Breast epithelium (tissue), 4 donors: ENCODE results near the gene CAPN11. TPM values are rescaled to one million over a fixed set of nuclear protein-coding genes. Genes with fewer than 3 reads are reported as not detected.

Experiments used
- DNase-seq, 2 donors: peaks; one replicate each; pipeline ENCODE4 v3.0.0-alpha.2; 2019; ENCODE audit warnings: low spot score in 2 of 2
- H3K27ac ChIP-seq, 2 donors: fragments of 200-600 bp; sonication (generic) in 1 of 2; one replicate each; pipeline ENCODE4 v1.5.1; 2016 to 2019; ENCODE audit warnings: mild to moderate bottlenecking in 1 of 2
- H3K27me3 ChIP-seq, 2 donors: fragments of 200-600 bp; sonication (generic) in 1 of 2; one replicate each; pipeline versions ENCODE4 v1.5.1 to v1.6.0; 2017 to 2019; ENCODE audit warnings: control low read depth in 1 of 2, mild to moderate bottlenecking in 1 of 2
- H3K36me3 ChIP-seq: fragments of 200-600 bp; one replicate; pipeline ENCODE4 v1.5.1; 2019
- H3K4me1 ChIP-seq, 2 donors: fragments of 200-600 bp; sonication (generic); one replicate each; pipeline ENCODE4 v1.5.1; 2016 to 2019; ENCODE audit warnings: control low read depth in 1 of 2
- H3K4me3 ChIP-seq, 3 donors: fragments of 200-600 bp; sonication (generic); 1 replicate in 2 of 3; 2 replicates in 1 of 3; pipeline ENCODE4 v1.5.1; 2016 to 2019; ENCODE audit warnings: mild to moderate bottlenecking in 3 of 3, moderate library complexity in 2 of 3
- H3K9me3 ChIP-seq, 2 donors: fragments of 200-600 bp; sonication (generic) in 1 of 2; one replicate each; pipeline ENCODE4 v1.5.1; 2016 to 2019; ENCODE audit warnings: control low read depth in 1 of 2
- POLR2A ChIP-seq: fragments of 450-650 bp; IDR thresholded peaks from one replicate; pipeline ENCODE4 v1.6.1; 2016; ENCODE audit warnings: antibody characterized with exemption, mild to moderate bottlenecking, moderate library complexity
- POLR2AphosphoS5 ChIP-seq, 3 donors: sonication (generic); formaldehyde crosslinking; IDR thresholded peaks; one replicate each; pipeline ENCODE4 v1.6.1; 2017; ENCODE audit warnings: antibody characterized with exemption in 3 of 3
- intact Hi-C: fragments of 100-400 bp; cut with DNase I; formaldehyde crosslinking; loops from one replicate; pipeline ENCODE4 v1.15.1; 2023; ENCODE audit warnings: low total_unique reads
- total RNA-seq, 3 donors: library from RNA; depleted of rRNA; stranded (reverse); fragments of >200 nt; gene quantifications; one replicate each; pipeline ENCODE4 v1.1.0, GENCODE V29; 2016
- TF ChIP-seq, protein P1 (sequence below), 3 donors: fragments of 450-650 bp; IDR thresholded peaks; one replicate each; pipeline ENCODE4 v1.5.1; 2016 to 2017; ENCODE audit warnings: antibody characterized with exemption in 3 of 3, mild to moderate bottlenecking in 3 of 3, moderate library complexity in 3 of 3

The CAPN11 gene
- total RNA-seq, 3 donors from 2014 or later, result 1.1 to 3.8 (median 2.9) TPM

GRCh38 chr6:44133003-44133931 lies 25.4 kb upstream of the CAPN11 start:
- no peak for TF ChIP-seq POLR2A
- TF ChIP-seq, protein P1, sequence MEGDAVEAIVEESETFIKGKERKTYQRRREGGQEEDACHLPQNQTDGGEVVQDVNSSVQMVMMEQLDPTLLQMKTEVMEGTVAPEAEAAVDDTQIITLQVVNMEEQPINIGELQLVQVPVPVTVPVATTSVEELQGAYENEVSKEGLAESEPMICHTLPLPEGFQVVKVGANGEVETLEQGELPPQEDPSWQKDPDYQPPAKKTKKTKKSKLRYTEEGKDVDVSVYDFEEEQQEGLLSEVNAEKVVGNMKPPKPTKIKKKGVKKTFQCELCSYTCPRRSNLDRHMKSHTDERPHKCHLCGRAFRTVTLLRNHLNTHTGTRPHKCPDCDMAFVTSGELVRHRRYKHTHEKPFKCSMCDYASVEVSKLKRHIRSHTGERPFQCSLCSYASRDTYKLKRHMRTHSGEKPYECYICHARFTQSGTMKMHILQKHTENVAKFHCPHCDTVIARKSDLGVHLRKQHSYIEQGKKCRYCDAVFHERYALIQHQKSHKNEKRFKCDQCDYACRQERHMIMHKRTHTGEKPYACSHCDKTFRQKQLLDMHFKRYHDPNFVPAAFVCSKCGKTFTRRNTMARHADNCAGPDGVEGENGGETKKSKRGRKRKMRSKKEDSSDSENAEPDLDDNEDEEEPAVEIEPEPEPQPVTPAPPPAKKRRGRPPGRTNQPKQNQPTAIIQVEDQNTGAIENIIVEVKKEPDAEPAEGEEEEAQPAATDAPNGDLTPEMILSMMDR (IDR thresholded peaks at IDR 0.05), result no peak
- TF ChIP-seq POLR2AphosphoS5 (IDR thresholded peaks at IDR 0.05), result no peak
- peak overlapping the region; percentile 20 to 29 for H3K27ac ChIP-seq
- peak overlapping the region; percentile 15 to 47 (median 19) for H3K4me3 ChIP-seq

GRCh38 chr6:44133981-44134711 lies 24.5 kb upstream of the CAPN11 start:
- no peaks in the 10 kb centered on the region for H3K9me3 ChIP-seq
- no peaks in the 10 kb centered on the region for H3K4me1 ChIP-seq
- H3K4me3 ChIP-seq, result no peak overlapping the region
- H3K36me3 ChIP-seq, result no peaks in the 10 kb centered on the region
- DNase-seq, result no peak
- intact Hi-C loops, result no loop called here
- TF ChIP-seq POLR2AphosphoS5 (IDR thresholded peaks at IDR 0.05) (no peak), POLR2A (no peak)
- TF ChIP-seq, protein P1 (IDR thresholded peaks at IDR 0.05), result no peak
- no peaks in the 10 kb centered on the region for H3K27me3 ChIP-seq
- no peak overlapping the region for H3K27ac ChIP-seq

More at GRCh38 chr6:44133003-44133931, 25.4 kb upstream of the CAPN11 start:
- Histone ChIP-seq H3K27me3 (no peaks in the 10 kb centered on the region), H3K36me3 (no peaks in the 10 kb centered on the region), H3K4me1 (peaks cover 5% of the 10 kb centered on the region in 2 donors), H3K9me3 (no peaks in the 10 kb centered on the region)
- intact Hi-C loops, result no loop called here
- DNase-seq, result peak; percentile 42 to 66

DNA sequence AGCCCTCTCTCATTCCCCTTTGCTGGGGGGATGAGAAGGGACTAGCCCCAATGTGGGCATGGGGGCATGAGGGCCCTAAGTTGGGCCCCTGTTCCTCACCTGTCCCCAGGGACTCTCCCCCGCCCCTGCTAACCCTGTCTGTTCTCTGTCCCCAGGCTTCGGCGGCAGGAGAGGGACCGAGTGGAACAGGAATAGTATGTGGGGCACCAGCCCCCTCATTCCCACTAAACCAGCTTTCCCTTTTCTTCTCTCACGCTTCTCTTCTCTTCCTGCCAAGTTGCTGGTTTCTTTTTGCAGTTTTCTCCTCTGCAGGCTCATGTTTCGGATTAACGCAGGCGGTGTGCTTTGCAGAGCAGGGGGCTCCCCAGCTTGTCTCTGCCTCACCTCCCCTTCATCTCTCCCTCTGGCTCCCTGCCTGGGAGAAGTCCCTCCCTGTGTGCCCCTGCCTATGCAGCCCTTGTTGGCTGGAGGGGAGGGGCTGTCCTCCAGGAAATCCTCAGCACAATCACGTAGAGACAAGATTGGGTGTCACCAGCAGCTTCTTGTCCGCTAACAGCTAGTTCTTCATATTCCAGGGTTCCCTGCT lies 23.4 kb upstream of the CAPN11 start:
- H3K27me3 ChIP-seq, result no peaks in the 10 kb centered on the region
- H3K4me3 ChIP-seq, result no peak overlapping the region
- no peaks in the 10 kb centered on the region for H3K4me1 ChIP-seq
- H3K27ac ChIP-seq, result no peak overlapping the region
- DNase-seq, result no peak
- H3K36me3 ChIP-seq, result no peaks in the 10 kb centered on the region
- TF ChIP-seq, protein P1 (IDR thresholded peaks at IDR 0.05), result no peak
- TF ChIP-seq POLR2A, result no peak
- no peak for TF ChIP-seq POLR2AphosphoS5 (IDR thresholded peaks at IDR 0.05)
- intact Hi-C loops, result no loop called here
- H3K9me3 ChIP-seq, result no peaks in the 10 kb centered on the region

- Histone ChIP-seq H3K9me3 (no peaks in the 10 kb centered on the region), H3K4me3 (no peak overlapping the region), H3K27ac (no peak overlapping the region), H3K36me3 (no peaks in the 10 kb centered on the region), H3K27me3 (no peaks in the 10 kb centered on the region), H3K4me1 (no peaks in the 10 kb centered on the region)
- DNase-seq, result no peak
- TF ChIP-seq POLR2AphosphoS5 (IDR thresholded peaks at IDR 0.05) (no peak), POLR2A (no peak)
- TF ChIP-seq, protein P1 (IDR thresholded peaks at IDR 0.05), result no peak
- intact Hi-C loops, result no loop called here
These were observed 22.7 kb upstream of the CAPN11 start for GRCh38 chr6:44135875-44136274.
